OCI-LY3 (cell line): Measurements from ENCODE around the gene ZMYM4.

Experiments used
- EZH2phosphoT487 ChIP-seq: fragments of 200-600 bp; shearing (Covaris generic); IDR thresholded peaks from 2 replicates; pipeline ENCODE4 v1.6.1; 2018; ENCODE audit warnings: antibody characterized with exemption, mixed run types, low read depth
- TF ChIP-seq, protein P1 (sequence below): fragments of 200-600, 300-600 bp; sonication (generic); IDR thresholded peaks from 2 replicates; pipeline ENCODE4 v1.5.1; 2014; ENCODE audit warnings: antibody characterized with exemption, low read length, low read depth

GRCh38 chr1:35229587-35230360 lies 38.7 kb upstream of the ZMYM4 start:
- TF ChIP-seq, protein P1, sequence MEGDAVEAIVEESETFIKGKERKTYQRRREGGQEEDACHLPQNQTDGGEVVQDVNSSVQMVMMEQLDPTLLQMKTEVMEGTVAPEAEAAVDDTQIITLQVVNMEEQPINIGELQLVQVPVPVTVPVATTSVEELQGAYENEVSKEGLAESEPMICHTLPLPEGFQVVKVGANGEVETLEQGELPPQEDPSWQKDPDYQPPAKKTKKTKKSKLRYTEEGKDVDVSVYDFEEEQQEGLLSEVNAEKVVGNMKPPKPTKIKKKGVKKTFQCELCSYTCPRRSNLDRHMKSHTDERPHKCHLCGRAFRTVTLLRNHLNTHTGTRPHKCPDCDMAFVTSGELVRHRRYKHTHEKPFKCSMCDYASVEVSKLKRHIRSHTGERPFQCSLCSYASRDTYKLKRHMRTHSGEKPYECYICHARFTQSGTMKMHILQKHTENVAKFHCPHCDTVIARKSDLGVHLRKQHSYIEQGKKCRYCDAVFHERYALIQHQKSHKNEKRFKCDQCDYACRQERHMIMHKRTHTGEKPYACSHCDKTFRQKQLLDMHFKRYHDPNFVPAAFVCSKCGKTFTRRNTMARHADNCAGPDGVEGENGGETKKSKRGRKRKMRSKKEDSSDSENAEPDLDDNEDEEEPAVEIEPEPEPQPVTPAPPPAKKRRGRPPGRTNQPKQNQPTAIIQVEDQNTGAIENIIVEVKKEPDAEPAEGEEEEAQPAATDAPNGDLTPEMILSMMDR = no peak
- TF ChIP-seq EZH2phosphoT487 = no peak
